Adipocyte (in vitro differentiated cells): ENCODE results near the gene KCNG2.

Experiments used
- DNase-seq: peaks from one replicate; pipeline ENCODE4 v3.0.0-alpha.2; 2015; ENCODE audit warnings: low read depth
- H3K27me3 ChIP-seq: replicated peaks from 2 replicates; pipeline ENCODE4 v1.7.0; 2013; ENCODE audit warnings: mild to moderate bottlenecking, low read length, moderate library complexity; ENCODE audit not compliant: control insufficient read depth, insufficient read depth
- H3K36me3 ChIP-seq: 2 replicates; pipeline ENCODE4 v1.7.0; 2013; ENCODE audit warnings: low read length, mild to moderate bottlenecking, moderate library complexity; ENCODE audit not compliant: control insufficient read depth, insufficient read depth, severe bottlenecking
- H3K4me1 ChIP-seq: 2 replicates; pipeline ENCODE4 v1.7.0; 2013; ENCODE audit warnings: mild to moderate bottlenecking, low read length, moderate library complexity; ENCODE audit not compliant: control insufficient read depth, insufficient read depth
- H3K4me3 ChIP-seq: 2 replicates; pipeline ENCODE4 v1.7.0; 2013; ENCODE audit warnings: mild to moderate bottlenecking, low read length, moderate library complexity
- H3K9ac ChIP-seq: 2 replicates; pipeline ENCODE4 v1.7.0; 2013; ENCODE audit warnings: mild to moderate bottlenecking, low read length, moderate library complexity
- H3K9me3 ChIP-seq: 2 replicates; pipeline ENCODE4 v1.7.0; 2013; ENCODE audit warnings: mild to moderate bottlenecking, low read length, moderate library complexity; ENCODE audit not compliant: control insufficient read depth

Gene KCNG2

GRCh38 chr18:79796016-79796415, 1.7 kb upstream of the KCNG2 start:
- Histone ChIP-seq H3K9me3 (no peaks in the 10 kb centered on the region), H3K27me3 (peaks cover 49% of the 10 kb centered on the region), H3K4me3 (no peak overlapping the region), H3K9ac (no peak overlapping the region), H3K36me3 (no peaks in the 10 kb centered on the region), H3K4me1 (peaks cover 23% of the 10 kb centered on the region)
- DNase-seq, result no peak

DNA sequence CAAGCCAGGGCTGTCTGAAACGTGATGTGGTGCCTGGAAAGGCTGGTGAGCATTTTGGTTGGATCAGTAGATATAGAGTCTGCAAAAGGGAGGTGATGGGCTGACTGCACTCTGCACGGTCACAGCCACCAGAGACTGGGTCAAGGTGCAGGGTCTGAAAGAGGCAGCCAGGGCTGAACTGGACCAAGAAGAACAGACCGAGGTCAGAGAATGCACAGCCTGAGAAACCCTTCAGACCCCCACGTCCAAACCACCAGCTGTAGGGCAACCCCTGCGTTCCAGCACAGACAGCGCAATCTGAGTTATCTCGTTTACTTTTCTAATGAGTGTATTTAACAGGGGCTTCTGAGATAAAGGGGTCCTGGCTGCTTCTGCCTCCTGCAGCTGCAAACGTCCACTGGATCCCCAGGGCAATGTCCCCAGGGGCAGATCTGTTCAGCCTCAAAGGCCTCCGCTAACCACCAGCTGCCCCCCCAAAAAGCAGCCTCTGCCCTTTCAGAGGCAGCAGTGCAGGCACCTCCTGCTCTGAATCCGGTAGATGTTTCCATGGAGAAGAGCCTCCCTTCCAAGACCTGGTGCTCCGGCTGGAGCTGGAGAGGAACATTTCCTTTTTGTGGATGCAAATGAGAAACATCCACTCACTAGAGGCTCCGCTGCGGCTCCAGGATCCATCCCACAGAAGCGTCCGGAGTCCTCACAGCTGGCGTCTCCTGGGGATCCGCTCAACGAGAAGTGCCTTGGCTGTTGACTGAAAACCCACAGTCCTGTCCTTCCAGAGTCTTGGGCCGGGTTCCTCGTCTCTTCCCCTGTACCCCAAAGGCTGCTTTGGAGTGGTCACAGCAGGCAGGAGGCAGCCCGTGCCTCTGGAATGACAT, 970 bp upstream of the KCNG2 start:
- no peaks in the 10 kb centered on the region for H3K9me3 ChIP-seq
- no peaks in the 10 kb centered on the region for H3K36me3 ChIP-seq
- DNase-seq, result peak; percentile 6
- H3K9ac ChIP-seq, result no peak overlapping the region
- H3K4me1 ChIP-seq, result peaks cover 16% of the 10 kb centered on the region
- H3K27me3 ChIP-seq, result peaks cover 55% of the 10 kb centered on the region
- H3K4me3 ChIP-seq, result no peak overlapping the region

DNA sequence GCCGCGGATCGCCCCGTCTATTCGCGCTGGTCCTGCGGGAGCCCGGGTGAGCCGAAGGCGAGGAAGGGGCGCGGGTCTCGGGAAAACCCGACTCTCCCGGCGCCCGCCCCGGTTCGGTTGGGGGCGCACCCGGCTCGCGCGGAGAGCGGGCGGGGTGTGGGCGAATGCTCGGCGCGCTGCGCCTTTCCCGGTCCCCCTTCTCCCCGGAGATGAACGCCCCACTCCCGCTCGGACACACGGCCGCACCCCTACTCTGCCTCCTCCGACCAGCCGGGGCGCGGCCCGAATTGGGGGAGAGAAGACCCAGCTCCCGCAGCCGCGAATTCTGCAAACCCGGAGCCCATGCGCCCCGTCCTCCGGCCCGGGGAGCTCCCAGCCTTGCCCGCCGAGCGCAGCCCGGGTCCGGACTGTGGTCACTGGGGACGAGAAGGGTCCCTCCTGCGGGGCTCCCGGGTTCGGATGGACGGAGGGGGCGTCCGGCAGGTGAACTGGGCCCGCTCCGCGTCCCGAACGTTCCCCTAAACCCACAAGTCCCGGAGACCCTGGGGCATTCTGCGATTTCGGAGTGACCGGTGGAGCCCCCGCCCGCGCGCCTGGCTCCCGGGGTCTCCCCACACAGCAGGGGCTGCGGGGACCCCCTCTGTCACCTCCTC, 734 bp downstream of the KCNG2 start:
- Histone ChIP-seq H3K4me1 (peaks cover 9% of the 10 kb centered on the region), H3K4me3 (no peak overlapping the region), H3K27me3 (peaks cover 68% of the 10 kb centered on the region), H3K9ac (no peak overlapping the region), H3K9me3 (no peaks in the 10 kb centered on the region), H3K36me3 (no peaks in the 10 kb centered on the region)
- peak; percentile 12 for DNase-seq

GRCh38 chr18:79798999-79799370, 1.2 kb downstream of the KCNG2 start:
- no peak overlapping the region for H3K9ac ChIP-seq
- H3K4me1 ChIP-seq, result peaks cover 9% of the 10 kb centered on the region
- peaks cover 72% of the 10 kb centered on the region for H3K27me3 ChIP-seq
- no peak overlapping the region for H3K4me3 ChIP-seq
- peak; percentile 16 for DNase-seq
- H3K9me3 ChIP-seq, result no peaks in the 10 kb centered on the region
- H3K36me3 ChIP-seq, result no peaks in the 10 kb centered on the region

GRCh38 chr18:79799619-79800370, 2.1 kb downstream of the KCNG2 start:
- H3K27me3 ChIP-seq, result peaks cover 70% of the 10 kb centered on the region
- no peaks in the 10 kb centered on the region for H3K9me3 ChIP-seq
- peaks cover 9% of the 10 kb centered on the region for H3K4me1 ChIP-seq
- no peak for DNase-seq
- no peaks in the 10 kb centered on the region for H3K36me3 ChIP-seq
- no peak overlapping the region for H3K9ac ChIP-seq
- no peak overlapping the region for H3K4me3 ChIP-seq

DNA sequence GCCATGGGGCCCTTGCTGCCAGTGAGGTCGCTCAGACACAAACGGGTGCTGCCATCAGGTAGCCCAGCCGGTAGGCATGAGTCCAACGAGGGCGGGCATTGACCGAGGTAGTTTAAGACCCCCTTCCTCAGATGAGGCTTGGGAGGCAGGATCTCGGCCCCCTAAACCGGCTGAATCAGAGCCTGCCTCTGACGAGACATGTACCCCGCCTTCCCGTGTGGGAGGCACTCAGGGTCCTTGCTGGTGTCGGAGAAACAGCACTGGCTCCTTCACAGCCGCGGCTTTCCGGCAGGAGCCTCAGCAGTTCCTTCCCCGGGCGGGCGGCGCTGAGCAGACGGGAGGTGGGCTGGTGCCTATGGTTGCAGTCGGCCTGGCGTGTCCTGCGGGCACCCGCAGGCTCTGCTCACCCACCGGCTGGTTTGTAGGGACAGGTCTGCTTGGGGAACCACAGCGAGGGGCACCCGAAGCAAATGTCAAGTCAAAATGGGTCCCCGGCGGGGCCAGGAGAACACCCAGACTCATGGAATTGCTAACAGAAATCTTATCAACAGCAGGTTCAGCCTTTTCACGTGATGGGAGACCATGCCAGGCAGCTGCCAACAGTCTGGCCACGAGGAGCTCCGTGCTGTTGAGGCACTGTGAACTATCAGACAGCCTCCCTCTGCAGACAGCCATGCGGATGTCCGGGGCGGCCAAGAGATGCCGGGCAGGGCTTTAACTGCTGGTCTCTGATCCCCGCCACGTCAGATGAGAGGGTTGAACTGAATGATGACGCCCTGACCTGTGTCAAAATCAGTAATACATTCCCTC, 2.8 kb downstream of the KCNG2 start:
- H3K36me3 ChIP-seq, result no peaks in the 10 kb centered on the region
- peaks cover 9% of the 10 kb centered on the region for H3K4me1 ChIP-seq
- no peak overlapping the region for H3K4me3 ChIP-seq
- no peak overlapping the region for H3K9ac ChIP-seq
- DNase-seq, result no peak
- H3K27me3 ChIP-seq, result peaks cover 71% of the 10 kb centered on the region
- no peaks in the 10 kb centered on the region for H3K9me3 ChIP-seq

GRCh38 chr18:79801217-79801616, 3.5 kb downstream of the KCNG2 start:
- Histone ChIP-seq H3K9me3 (no peaks in the 10 kb centered on the region), H3K27me3 (peaks cover 72% of the 10 kb centered on the region), H3K36me3 (no peaks in the 10 kb centered on the region), H3K9ac (no peak overlapping the region), H3K4me1 (peaks cover 9% of the 10 kb centered on the region), H3K4me3 (no peak overlapping the region)
- no peak for DNase-seq

- peaks cover 6% of the 10 kb centered on the region for H3K4me1 ChIP-seq
- H3K9me3 ChIP-seq, result no peaks in the 10 kb centered on the region
- H3K27me3 ChIP-seq, result peaks cover 68% of the 10 kb centered on the region
- H3K9ac ChIP-seq, result no peak overlapping the region
- DNase-seq, result no peak
- no peaks in the 10 kb centered on the region for H3K36me3 ChIP-seq
- no peak overlapping the region for H3K4me3 ChIP-seq
Observed at GRCh38 chr18:79801641-79802040, 3.9 kb downstream of the KCNG2 start.

DNA sequence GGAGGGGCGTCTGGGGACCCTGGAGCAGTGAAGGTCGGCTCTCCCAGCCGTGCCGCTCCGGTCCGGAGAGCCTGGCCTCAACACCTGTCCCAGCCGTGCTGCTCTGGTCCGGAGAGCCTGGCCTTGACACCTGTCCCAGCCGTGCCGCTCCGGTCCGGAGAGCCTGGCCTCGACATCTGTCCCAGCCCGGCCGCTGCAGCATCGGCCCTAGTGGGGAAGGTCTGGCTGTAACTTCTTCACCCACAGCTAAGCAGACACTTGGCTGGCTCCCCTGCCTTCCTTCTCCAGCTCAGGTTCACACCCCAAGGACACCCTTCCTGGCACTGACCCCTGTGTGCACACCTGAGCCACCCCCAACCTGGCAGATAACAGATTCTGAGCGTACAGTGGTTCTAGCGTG, 4.6 kb downstream of the KCNG2 start:
- Histone ChIP-seq H3K4me3 (no peak overlapping the region), H3K27me3 (peaks cover 62% of the 10 kb centered on the region), H3K36me3 (no peaks in the 10 kb centered on the region), H3K4me1 (no peaks in the 10 kb centered on the region), H3K9me3 (no peaks in the 10 kb centered on the region), H3K9ac (no peak overlapping the region)
- no peak for DNase-seq

DNA sequence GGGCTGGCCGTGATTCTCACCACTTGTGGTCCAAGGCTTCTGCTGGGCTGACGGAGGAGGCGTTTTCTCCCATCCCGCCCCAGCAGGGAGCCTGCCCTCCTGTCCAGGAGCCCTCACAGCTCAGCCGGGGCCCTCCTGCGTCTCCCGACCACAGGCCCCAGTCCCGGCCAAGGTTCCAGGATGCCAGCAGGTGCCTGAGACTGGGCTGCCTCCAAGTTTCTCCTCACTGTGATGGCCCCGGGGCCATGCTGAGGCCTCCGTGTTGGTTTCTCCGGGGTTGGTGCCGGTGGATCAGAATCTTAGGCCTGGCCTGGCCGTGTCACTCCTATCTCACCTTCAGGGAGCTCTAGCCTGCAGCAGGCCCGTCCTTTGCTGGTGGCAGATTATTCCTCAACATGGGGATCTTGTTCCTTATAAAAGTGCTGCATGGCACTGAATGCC, 5.9 kb downstream of the KCNG2 start:
- H3K9me3 ChIP-seq, result no peaks in the 10 kb centered on the region
- H3K4me3 ChIP-seq, result no peak overlapping the region
- H3K27me3 ChIP-seq, result peaks cover 57% of the 10 kb centered on the region
- no peak overlapping the region for H3K9ac ChIP-seq
- no peaks in the 10 kb centered on the region for H3K36me3 ChIP-seq
- no peak for DNase-seq
- no peaks in the 10 kb centered on the region for H3K4me1 ChIP-seq
